ENCODE data around the gene RNU4-1. TPM values are rescaled to one million over a fixed set of nuclear protein-coding genes. Genes with fewer than 3 reads are reported as not detected.
"Not testable (repeated sequence)": the region's sequence is repeated elsewhere in the genome, so short reads cannot be mapped to it uniquely, and the experiment has no call there.

RNU4-1 gene
- 1,613 to 1,880 TPM (median 1,738 TPM) in 3 replicates for total RNA-seq
- long read RNA-seq = 0 reads

DNA sequence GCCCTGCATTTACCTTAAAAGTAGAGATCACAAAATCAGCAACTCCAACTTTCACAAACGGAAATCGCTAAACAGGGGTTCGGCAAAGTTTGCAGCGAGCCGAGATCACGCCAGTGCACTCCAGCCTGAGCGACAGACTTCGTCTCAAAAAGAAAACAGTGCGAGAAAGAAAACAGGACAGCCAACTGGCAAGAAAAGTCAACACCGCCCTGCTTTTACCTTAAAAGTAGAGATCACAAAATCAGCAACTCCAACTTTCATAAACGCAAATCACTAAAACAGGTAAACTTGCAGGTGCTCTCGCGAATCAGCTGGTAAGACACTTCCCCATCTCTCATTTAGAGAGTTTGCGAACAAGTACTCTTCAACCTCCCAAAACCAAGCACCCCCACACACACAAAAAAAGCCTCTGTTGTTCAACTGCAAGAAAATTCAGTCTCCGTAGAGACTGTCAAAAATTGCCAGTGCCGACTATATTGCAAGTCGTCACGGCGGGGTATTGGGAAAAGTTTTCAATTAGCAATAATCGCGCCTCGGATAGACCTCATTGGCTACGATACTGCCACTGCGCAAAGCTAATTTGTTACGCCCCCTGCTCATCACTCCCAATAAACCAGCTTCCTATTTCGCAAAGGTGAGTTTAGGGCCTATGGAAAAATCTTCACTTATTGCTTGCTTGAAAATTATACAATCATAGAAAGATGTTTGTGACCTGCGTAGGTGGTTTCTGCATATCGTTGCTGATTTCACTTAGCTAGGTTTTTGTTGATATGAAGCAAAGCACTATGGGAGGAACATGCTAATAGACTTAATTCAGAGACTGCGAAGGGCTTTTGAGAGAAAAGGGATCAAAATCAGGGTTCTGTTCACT lies at the start of gene RNU4-1:
Gene RNU4-1 (minus strand): TSS at position 577 of the 871 bp plus-strand sequence.
- Mint-ChIP-seq H3K27me3 (ENCODE audit: low read depth) (no peaks in the 10 kb centered on the region), H3K4me3 (ENCODE audit: unreplicated experiment) (no peak within 1 kb of the TSS), H3K4me1 (ENCODE audit: low read depth) (peaks cover 2% of the 10 kb centered on the region), H3K36me3 (ENCODE audit: low read depth) (no peaks in the 10 kb centered on the region), H3K9me3 (ENCODE audit: low read depth) (no peaks in the 10 kb centered on the region), H3K27ac (ENCODE audit: unreplicated experiment) (no peak within 1 kb of the TSS)
- no peak for DNase-seq (ENCODE audit: low spot score)
- TF ChIP-seq, protein P1, sequence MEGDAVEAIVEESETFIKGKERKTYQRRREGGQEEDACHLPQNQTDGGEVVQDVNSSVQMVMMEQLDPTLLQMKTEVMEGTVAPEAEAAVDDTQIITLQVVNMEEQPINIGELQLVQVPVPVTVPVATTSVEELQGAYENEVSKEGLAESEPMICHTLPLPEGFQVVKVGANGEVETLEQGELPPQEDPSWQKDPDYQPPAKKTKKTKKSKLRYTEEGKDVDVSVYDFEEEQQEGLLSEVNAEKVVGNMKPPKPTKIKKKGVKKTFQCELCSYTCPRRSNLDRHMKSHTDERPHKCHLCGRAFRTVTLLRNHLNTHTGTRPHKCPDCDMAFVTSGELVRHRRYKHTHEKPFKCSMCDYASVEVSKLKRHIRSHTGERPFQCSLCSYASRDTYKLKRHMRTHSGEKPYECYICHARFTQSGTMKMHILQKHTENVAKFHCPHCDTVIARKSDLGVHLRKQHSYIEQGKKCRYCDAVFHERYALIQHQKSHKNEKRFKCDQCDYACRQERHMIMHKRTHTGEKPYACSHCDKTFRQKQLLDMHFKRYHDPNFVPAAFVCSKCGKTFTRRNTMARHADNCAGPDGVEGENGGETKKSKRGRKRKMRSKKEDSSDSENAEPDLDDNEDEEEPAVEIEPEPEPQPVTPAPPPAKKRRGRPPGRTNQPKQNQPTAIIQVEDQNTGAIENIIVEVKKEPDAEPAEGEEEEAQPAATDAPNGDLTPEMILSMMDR (IDR thresholded peaks at IDR 0.05) = no peak

DNA sequence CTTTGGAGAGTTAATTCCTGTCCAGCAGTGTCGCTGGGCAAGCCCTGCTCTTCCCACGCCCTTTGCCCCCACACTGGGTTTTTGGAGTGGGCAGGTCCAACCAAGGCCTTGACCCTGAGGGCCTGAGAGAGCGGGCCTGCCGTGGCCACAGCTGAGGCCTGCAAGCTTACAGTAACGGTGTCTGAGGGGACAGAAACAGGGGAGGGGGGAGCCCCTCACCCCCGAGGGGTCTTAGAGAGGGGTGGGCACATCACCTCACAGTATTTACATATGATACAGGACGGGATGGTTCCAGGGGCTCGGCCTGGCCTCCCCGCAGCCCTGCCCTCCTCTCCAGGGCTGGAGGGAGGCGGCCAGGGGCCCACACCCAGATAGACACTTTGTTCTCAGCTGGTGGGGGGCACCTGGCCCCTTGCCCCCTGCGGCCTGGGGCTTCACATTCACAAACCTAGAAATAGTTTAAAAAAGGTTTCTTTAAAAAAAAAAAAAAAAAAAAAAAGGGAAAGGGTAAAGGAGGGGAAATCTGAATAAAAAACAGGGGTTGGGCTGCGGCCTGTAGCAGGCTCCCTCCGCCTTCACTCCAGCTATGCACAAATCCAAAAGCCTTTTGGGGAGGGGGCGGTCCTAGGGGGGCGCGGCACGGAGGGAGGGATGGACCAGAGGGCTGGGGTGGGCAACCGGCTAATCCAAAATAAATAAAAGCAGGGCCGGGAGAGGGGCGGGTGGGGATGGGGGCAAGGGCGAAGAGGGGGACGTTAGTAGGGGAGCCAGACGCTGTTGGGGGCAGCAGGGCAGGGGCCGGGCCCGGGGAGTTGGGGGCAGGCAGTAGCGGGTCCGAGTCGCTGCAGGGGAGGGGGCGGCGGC lies 49.4 kb upstream of the RNU4-1 start:
- H3K4me3 Mint-ChIP-seq (ENCODE audit: unreplicated experiment) = no peak overlapping the region
- H3K9me3 Mint-ChIP-seq (ENCODE audit: low read depth) = peaks cover 7% of the 10 kb centered on the region
- H3K4me1 Mint-ChIP-seq (ENCODE audit: low read depth) = no peaks in the 10 kb centered on the region
- no peaks in the 10 kb centered on the region for H3K36me3 Mint-ChIP-seq (ENCODE audit: low read depth)
- TF ChIP-seq, protein P1 (IDR thresholded peaks at IDR 0.05) = no peak
- peaks cover 1% of the 10 kb centered on the region for H3K27me3 Mint-ChIP-seq (ENCODE audit: low read depth)
- DNase-seq (ENCODE audit: low spot score) = no peak
- H3K27ac Mint-ChIP-seq (ENCODE audit: unreplicated experiment) = no peak overlapping the region

DNA sequence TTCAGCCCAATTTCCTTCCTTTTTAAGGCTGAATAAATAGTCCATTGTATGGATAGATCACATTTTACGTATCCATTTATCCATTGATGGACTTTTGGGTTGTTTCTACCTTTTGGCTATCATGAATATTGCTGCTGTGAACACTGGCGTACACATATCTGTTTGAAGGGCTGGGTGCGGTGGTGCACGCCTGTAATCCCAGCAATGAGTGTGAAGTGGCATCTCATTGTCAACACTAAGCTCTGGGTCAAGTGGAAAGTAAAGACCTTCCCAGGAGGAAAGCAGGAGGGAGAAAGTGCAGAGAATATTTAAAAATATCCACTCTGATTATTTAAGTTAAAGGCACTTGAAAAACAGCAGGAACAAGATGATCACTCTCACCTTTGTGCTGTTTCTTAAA lies 46.2 kb upstream of the RNU4-1 start:
- DNase-seq (ENCODE audit: low spot score) = no peak
- Mint-ChIP-seq H3K27me3 (ENCODE audit: low read depth) (peaks cover 1% of the 10 kb centered on the region), H3K4me3 (ENCODE audit: unreplicated experiment) (no peak overlapping the region), H3K27ac (ENCODE audit: unreplicated experiment) (no peak overlapping the region), H3K36me3 (ENCODE audit: low read depth) (peaks cover 3% of the 10 kb centered on the region), H3K9me3 (ENCODE audit: low read depth) (peaks cover 9% of the 10 kb centered on the region), H3K4me1 (ENCODE audit: low read depth) (peaks cover 4% of the 10 kb centered on the region)
- TF ChIP-seq, protein P1 (IDR thresholded peaks at IDR 0.05) = no peak

DNA sequence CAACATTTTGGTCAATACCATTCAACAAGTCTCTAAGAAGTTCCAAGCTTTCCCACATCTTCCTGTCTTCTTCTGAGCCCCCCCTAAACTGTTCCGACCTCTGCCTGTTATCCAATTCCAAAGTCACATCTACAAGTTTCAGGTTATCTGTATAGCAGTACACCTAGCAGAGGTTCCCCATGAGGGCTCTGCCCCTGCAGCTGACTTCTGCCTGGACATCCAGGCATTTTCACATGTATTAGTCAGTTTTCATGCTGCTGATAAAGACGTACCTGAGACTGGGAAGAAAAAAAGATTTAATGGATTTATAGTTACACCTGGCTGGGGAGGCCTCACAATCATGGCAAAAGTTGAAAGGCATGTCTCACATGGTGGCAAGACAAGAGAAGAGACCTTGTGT lies 44.7 kb upstream of the RNU4-1 start:
- TF ChIP-seq, protein P1 (IDR thresholded peaks at IDR 0.05) = no peak
- no peak overlapping the region for H3K4me3 Mint-ChIP-seq (ENCODE audit: unreplicated experiment)
- no peak for DNase-seq (ENCODE audit: low spot score)
- H3K27ac Mint-ChIP-seq (ENCODE audit: unreplicated experiment) = no peak overlapping the region
- peaks cover 1% of the 10 kb centered on the region for H3K27me3 Mint-ChIP-seq (ENCODE audit: low read depth)
- peaks cover 9% of the 10 kb centered on the region for H3K9me3 Mint-ChIP-seq (ENCODE audit: low read depth)
- H3K4me1 Mint-ChIP-seq (ENCODE audit: low read depth) = peaks cover 4% of the 10 kb centered on the region
- peaks cover 3% of the 10 kb centered on the region for H3K36me3 Mint-ChIP-seq (ENCODE audit: low read depth)

DNA sequence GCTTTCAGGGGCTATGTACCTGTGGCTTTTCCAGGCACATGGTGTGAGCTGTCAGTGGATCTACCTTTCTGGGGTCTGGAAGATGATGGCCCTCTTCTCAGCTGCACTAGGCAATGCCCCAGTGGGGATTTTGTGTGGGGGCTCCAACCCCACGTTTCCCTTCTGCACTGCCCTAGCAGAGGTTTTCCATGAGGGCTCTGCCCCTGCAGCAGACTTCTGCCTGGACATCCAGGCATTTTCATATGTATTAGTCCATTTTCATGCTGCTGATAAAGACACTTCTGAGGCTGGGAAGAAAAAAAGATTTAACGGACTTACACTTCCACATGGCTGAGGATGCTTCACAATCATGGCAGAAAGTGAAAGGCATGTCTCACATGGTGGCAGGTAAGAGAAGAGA lies 43.4 kb upstream of the RNU4-1 start:
- H3K27ac Mint-ChIP-seq (ENCODE audit: unreplicated experiment); H3K4me1 Mint-ChIP-seq (ENCODE audit: low read depth); H3K4me3 Mint-ChIP-seq (ENCODE audit: unreplicated experiment); H3K27me3 Mint-ChIP-seq (ENCODE audit: low read depth); H3K9me3 Mint-ChIP-seq (ENCODE audit: low read depth); DNase-seq (ENCODE audit: low spot score); H3K36me3 Mint-ChIP-seq (ENCODE audit: low read depth): not testable (repeated sequence)
